Mesodermal cell (in vitro differentiated cells): Measurements from ENCODE around the gene DCAF4L1. TPM values are rescaled to one million over a fixed set of nuclear protein-coding genes. Genes with fewer than 3 reads are reported as not detected.

ENCODE experiments used
- H3K27ac ChIP-seq: 2 replicates; pipeline ENCODE4 v1.7.0; 2013; ENCODE audit warnings: mild to moderate bottlenecking, low read depth, low read length, moderate library complexity; ENCODE audit not compliant: severe bottlenecking
- H3K36me3 ChIP-seq: 2 replicates; pipeline ENCODE4 v1.7.1; 2013; ENCODE audit warnings: mild to moderate bottlenecking, low read length, moderate library complexity; ENCODE audit not compliant: control insufficient read depth, insufficient read depth
- H3K4me1 ChIP-seq: one replicate; pipeline ENCODE4 v1.7.1; 2013; ENCODE audit warnings: mild to moderate bottlenecking, low read length; ENCODE audit not compliant: insufficient read depth, control insufficient read depth, poor library complexity, severe bottlenecking
- H3K4me3 ChIP-seq: 2 replicates; pipeline ENCODE4 v1.7.0; 2013; ENCODE audit warnings: low read length, control low read depth, mild to moderate bottlenecking; ENCODE audit not compliant: insufficient read depth, poor library complexity, severe bottlenecking; ENCODE audit errors: extremely low read depth
- H3K9me3 ChIP-seq: 2 replicates; pipeline ENCODE4 v1.7.1; 2013; ENCODE audit warnings: mild to moderate bottlenecking, low read length, moderate library complexity; ENCODE audit not compliant: control insufficient read depth
- WGBS, 2 experiments: methylation state at CpG; one replicate each; pipeline ENCODE4 v1.1.5; 2013; ENCODE audit warnings: missing lambda C conversion rate in 2 of 2; ENCODE audit not compliant: insufficient coverage in 2 of 2; 5-methylcytosine and 5-hydroxymethylcytosine counted together
- polyA plus RNA-seq, 2 experiments: library from polyadenylated mRNA; stranded (reverse); fragments of 50-300 nt; gene quantifications; one replicate each; pipeline ENCODE4 v1.2.3, GENCODE V29; 2013

DCAF4L1 gene
- 0.11 TPM for polyA plus RNA-seq (2013, experiment 1 of 2)
- 0.10 TPM for polyA plus RNA-seq (2013, experiment 2 of 2)

DNA sequence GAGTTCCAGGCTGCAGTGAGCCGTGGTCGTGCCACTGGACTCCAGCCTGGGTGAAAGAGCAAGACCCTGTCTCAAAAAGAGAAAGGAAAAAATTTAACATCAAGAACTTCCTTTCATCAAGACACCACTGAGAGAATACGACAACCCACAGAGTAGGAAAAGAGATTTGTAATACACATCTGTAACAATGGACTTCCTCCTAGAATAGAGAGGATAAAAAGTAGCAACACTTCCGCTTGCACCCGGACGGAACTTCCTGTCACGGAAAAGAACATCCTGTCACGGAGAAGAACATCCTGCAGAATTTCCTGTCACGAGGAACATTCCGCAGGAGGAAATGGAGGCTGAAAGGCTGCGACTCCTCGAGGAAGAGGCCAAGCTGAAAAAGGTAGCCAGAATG, at the start of gene DCAF4L1:
TSS of gene DCAF4L1 (plus strand) at position 301 of the 400 bp plus-strand sequence. CDS start at position 338, 37 bp downstream.
- H3K4me1 ChIP-seq = no peaks in the 10 kb centered on the region
- H3K4me3 ChIP-seq = no peak within 1 kb of the TSS
- H3K27ac ChIP-seq = no peak within 1 kb of the TSS
- no peaks in the 10 kb centered on the region for H3K9me3 ChIP-seq
- no peaks in the 10 kb centered on the region for H3K36me3 ChIP-seq
- WGBS, 2 experiments = 92 to 97% methylated on average over 10 of the region's 12 CpGs

DNA sequence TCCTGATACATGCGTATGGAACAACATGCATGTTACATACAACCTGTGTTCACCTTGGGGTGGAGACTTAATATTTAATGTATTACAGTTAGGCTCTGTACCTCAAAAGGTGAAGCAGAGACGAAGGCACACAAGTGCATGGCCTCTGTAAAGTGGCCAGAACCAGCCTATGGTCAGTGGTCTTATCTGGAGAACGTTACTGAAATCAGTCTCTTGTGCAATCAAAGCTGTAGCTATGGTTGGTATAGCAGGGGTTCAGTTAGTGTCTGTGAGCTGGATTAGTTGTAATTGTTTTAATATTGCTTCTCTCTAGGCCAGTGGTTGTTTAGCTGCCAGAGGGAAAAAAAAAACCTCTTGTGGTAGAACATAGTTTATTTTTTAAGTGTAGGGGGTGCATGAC, 48.6 kb upstream of the DCAF4L1 start:
- H3K36me3 ChIP-seq = peaks cover 9% of the 10 kb centered on the region
- H3K27ac ChIP-seq = no peak overlapping the region
- H3K9me3 ChIP-seq = no peaks in the 10 kb centered on the region
- 89 to 90% methylated on average over 3 of the region's 3 CpGs for WGBS, 2 experiments
- H3K4me3 ChIP-seq = no peak overlapping the region
- H3K4me1 ChIP-seq = peaks cover 6% of the 10 kb centered on the region

GRCh38 chr4:41933997-41934503, 47.5 kb upstream of the DCAF4L1 start:
- 91 to 94% methylated on average over 5 to 9 of the region's 10 CpGs for WGBS, 2 experiments
- peaks cover 11% of the 10 kb centered on the region for H3K36me3 ChIP-seq
- H3K4me1 ChIP-seq = peaks cover 6% of the 10 kb centered on the region
- H3K27ac ChIP-seq = no peak overlapping the region
- no peaks in the 10 kb centered on the region for H3K9me3 ChIP-seq
- no peak overlapping the region for H3K4me3 ChIP-seq

DNA sequence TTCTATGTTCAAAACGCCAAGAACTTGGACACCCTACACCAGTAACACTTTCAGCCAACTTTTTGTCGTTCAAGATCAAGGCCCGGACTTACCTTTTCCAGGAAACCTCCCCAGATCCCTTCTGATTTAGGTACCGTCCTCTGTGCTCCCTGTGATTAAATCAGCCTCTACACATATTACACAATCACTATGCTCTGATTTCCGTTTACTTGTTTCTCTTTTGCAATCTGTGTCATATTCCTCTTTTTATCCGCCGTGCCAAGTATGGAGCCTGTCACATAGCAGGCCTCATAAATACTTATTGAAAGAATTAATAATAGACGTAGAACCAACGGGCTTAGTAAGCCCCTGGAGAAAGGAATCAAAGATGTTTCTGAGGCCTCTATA, 47.0 kb upstream of the DCAF4L1 start:
- no peaks in the 10 kb centered on the region for H3K9me3 ChIP-seq
- H3K4me1 ChIP-seq = peaks cover 6% of the 10 kb centered on the region
- peaks cover 16% of the 10 kb centered on the region for H3K36me3 ChIP-seq
- H3K27ac ChIP-seq = no peak overlapping the region
- peak overlapping the region; percentile 99 for H3K4me3 ChIP-seq
- 91 to 94% methylated on average over 4 to 5 of the region's 9 CpGs for WGBS, 2 experiments

- Histone ChIP-seq H3K4me3 (peak within 1 kb of the TSS; percentile 99), H3K9me3 (no peaks in the 10 kb centered on the region), H3K4me1 (peaks cover 6% of the 10 kb centered on the region), H3K27ac (peak within 1 kb of the TSS; percentile 91), H3K36me3 (peaks cover 22% of the 10 kb centered on the region)
- WGBS, 2 experiments = 2 to 3% methylated on average over 31 of the region's 49 CpGs
Measured at GRCh38 chr4:41934901-41935651, 46.5 kb upstream of the DCAF4L1 start, which contains the start of gene TMEM33. Gene TMEM33 (plus strand): TSS chr4:41935429. CDS start chr4:41935485, 56 bp downstream.

- peak overlapping the region; percentile 91 for H3K27ac ChIP-seq
- H3K4me1 ChIP-seq = peaks cover 6% of the 10 kb centered on the region
- WGBS, 2 experiments = 0% methylated on average over 5 of the region's 12 CpGs; no CpG with 5 or more reads in 1 of the 2 experiments
- H3K4me3 ChIP-seq = peak overlapping the region; percentile 99
- no peaks in the 10 kb centered on the region for H3K9me3 ChIP-seq
- H3K36me3 ChIP-seq = peaks cover 26% of the 10 kb centered on the region
Measured at GRCh38 chr4:41935652-41936021, 45.9 kb upstream of the DCAF4L1 start.

DNA sequence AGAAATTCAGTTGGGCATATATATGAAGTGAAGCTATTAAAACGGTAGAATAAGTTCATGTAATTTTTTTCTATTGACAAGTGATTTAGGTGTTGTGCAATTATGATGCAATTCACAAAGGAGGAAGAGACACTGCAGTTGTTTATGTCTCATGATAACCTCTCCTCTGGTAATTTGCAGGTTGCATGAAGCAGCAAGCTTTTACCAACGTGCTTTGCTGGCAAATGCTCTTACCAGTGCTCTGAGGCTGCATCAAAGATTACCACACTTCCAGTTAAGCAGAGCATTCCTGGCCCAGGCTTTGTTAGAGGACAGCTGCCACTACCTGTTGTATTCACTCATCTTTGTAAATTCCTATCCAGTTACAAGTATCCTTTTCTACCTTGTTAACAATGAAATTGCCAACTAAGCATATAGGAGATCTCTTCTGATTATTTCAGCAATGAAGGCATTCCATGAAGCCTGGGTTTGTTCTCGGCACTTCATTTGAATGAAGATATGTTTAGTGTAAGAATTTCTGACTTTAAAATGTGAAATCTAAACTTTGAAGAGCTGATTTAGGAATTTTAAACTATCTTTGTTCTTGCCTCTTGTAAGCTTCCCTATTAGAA, 42.4 kb upstream of the DCAF4L1 start:
- Histone ChIP-seq H3K4me3 (no peak overlapping the region), H3K27ac (no peak overlapping the region), H3K4me1 (peaks cover 6% of the 10 kb centered on the region), H3K9me3 (no peaks in the 10 kb centered on the region), H3K36me3 (peaks cover 41% of the 10 kb centered on the region)
- 80 to 88% methylated on average over 2 of the region's 3 CpGs for WGBS, 2 experiments

- Histone ChIP-seq H3K27ac (no peak overlapping the region), H3K9me3 (no peaks in the 10 kb centered on the region), H3K4me1 (peaks cover 6% of the 10 kb centered on the region), H3K4me3 (no peak overlapping the region), H3K36me3 (peaks cover 52% of the 10 kb centered on the region)
Measured at GRCh38 chr4:41940834-41941233, 40.7 kb upstream of the DCAF4L1 start.

DNA sequence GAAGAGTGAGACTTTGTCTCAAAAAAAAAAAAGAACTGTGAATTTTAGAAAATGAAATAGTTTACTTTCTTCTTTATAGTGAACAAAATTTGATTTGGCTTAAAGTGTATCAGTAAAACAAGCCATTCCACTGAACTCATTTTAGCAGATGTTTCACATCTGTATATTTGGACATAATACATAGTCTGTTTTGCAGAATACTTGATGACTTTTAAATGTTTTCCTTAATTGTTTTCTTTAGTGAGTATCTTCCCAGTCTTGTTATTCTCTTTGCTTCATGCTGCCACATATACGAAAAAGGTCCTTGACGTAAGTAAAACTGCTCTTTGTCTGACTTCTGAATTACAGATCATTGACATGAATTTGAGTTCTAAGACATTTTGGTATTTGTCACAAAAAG, 38.0 kb upstream of the DCAF4L1 start:
- peaks cover 46% of the 10 kb centered on the region for H3K36me3 ChIP-seq
- no peaks in the 10 kb centered on the region for H3K9me3 ChIP-seq
- WGBS, 2 experiments = no CpG with 5 or more reads among the region's 2 CpGs
- no peak overlapping the region for H3K4me3 ChIP-seq
- no peaks in the 10 kb centered on the region for H3K4me1 ChIP-seq
- no peak overlapping the region for H3K27ac ChIP-seq

- Histone ChIP-seq H3K36me3 (peaks cover 44% of the 10 kb centered on the region), H3K27ac (no peak overlapping the region), H3K4me3 (no peak overlapping the region), H3K9me3 (no peaks in the 10 kb centered on the region), H3K4me1 (no peaks in the 10 kb centered on the region)
Measured at GRCh38 chr4:41944089-41944488, 37.5 kb upstream of the DCAF4L1 start.

GRCh38 chr4:41949531-41949930, 32.0 kb upstream of the DCAF4L1 start:
- no peak overlapping the region for H3K4me3 ChIP-seq
- peaks cover 50% of the 10 kb centered on the region for H3K36me3 ChIP-seq
- 93 to 100% methylated on average over 1 of the region's 3 CpGs for WGBS, 2 experiments
- H3K27ac ChIP-seq = no peak overlapping the region
- H3K4me1 ChIP-seq = no peaks in the 10 kb centered on the region
- no peaks in the 10 kb centered on the region for H3K9me3 ChIP-seq
